K562 (cell line): ENCODE results near the gene DCP2. TPM values are rescaled to one million over a fixed set of nuclear protein-coding genes. Genes with fewer than 3 reads are reported as not detected.

Experiments used
- CXXC5 ChIP-seq: fragments of 250-450 bp; sonication (Bioruptor Pico); IDR thresholded peaks from 2 replicates; pipeline ENCODE4 v1.8.0; 2022; ENCODE audit warnings: inconsistent platforms, mild to moderate bottlenecking, moderate library complexity
- ETV6 ChIP-seq, 3 experiments: fragments of 150-350 bp in 1 of 3; sonication (generic) in 1 of 3; formaldehyde crosslinking in 1 of 3; IDR thresholded peaks; 2 replicates each; pipeline versions ENCODE4 v1.6.1 to v1.8.0; 2014 to 2022; ENCODE audit warnings: borderline replicate concordance in 2 of 3, low read depth in 2 of 3, antibody characterized with exemption in 1 of 3, low read length in 1 of 3, mild to moderate bottlenecking in 1 of 3, missing genetic modification reagents in 1 of 3
- FOXK2 ChIP-seq, 2 experiments: fragments of 450-650 bp; IDR thresholded peaks in 1 of 2; conservative IDR thresholded peaks in 1 of 2; 2 replicates each; pipeline ENCODE4 v1.6.1; 2016; ENCODE audit warnings: low read depth in 2 of 2, mild to moderate bottlenecking in 1 of 2
- NONO ChIP-seq, 2 experiments: fragments of 200-400 bp in 1 of 2; fragments of 450-650 bp in 1 of 2; formaldehyde crosslinking in 1 of 2; IDR thresholded peaks; 2 replicates each; pipeline ENCODE4 v1.6.1; 2017; ENCODE audit warnings: low read depth in 2 of 2, mild to moderate bottlenecking in 2 of 2, moderate library complexity in 2 of 2, low read length in 1 of 2
- PBX2 ChIP-seq, 2 experiments: IDR thresholded peaks in 1 of 2; conservative IDR thresholded peaks in 1 of 2; 2 replicates each; pipeline ENCODE4 v1.6.1; 2016; ENCODE audit warnings: low read depth in 2 of 2, mild to moderate bottlenecking in 1 of 2, missing compliant biosample characterization in 1 of 2, missing genetic modification characterization in 1 of 2, moderate library complexity in 1 of 2
- POLR3A ChIP-seq: IDR thresholded peaks from 2 replicates; pipeline ENCODE4 v1.6.1; 2011; ENCODE audit warnings: borderline replicate concordance, mild to moderate bottlenecking, moderate library complexity; ENCODE audit not compliant: insufficient read length, insufficient read depth; ENCODE audit errors: extremely low read depth
- PREB ChIP-seq: sonication (generic); formaldehyde crosslinking; IDR thresholded peaks from 2 replicates; pipeline ENCODE4 v1.8.1; 2023; ENCODE audit warnings: mild to moderate bottlenecking, missing genetic modification reagents
- SRF ChIP-seq, 2 experiments: fragments of 250-450, 450-650 bp in 1 of 2; sonication (Bioruptor Pico) in 1 of 2; sonication (generic) in 1 of 2; formaldehyde crosslinking; IDR thresholded peaks; 2 replicates each; pipeline versions ENCODE4 v1.5.0 to v1.5.1; 2020 to 2022; ENCODE audit warnings: mild to moderate bottlenecking in 1 of 2, missing genetic modification reagents in 1 of 2
- ZNF175 ChIP-seq: fragments of 200-800 bp; sonication (Bioruptor generic); IDR thresholded peaks from 2 replicates; pipeline ENCODE4 v1.6.1; 2016; ENCODE audit warnings: low read depth, mild to moderate bottlenecking, missing genetic modification characterization, missing compliant biosample characterization
- ZNF778 ChIP-seq: fragments of 450-650 bp; formaldehyde crosslinking; IDR thresholded peaks from 2 replicates; pipeline ENCODE4 v1.4.0; 2020; ENCODE audit warnings: mild to moderate bottlenecking, moderate library complexity
- polyA plus RNA-seq, 8 experiments: library from polyadenylated mRNA; depleted of rRNA in 4 of 8; stranded (reverse) in 5 of 8; unstranded in 3 of 8; fragments of >200 nt; fragmentation: Nextera tagmentation in 2 of 8; fragmentation: Illumina TruSeq in 1 of 8; extraction: Ambion mirVana in 2 of 8; extraction: Trizol in 1 of 8; gene quantifications; 2 replicates each; pipeline versions ENCODE4 v1.2.1 to v1.2.3, GENCODE V29; 2011 to 2014; ENCODE audit warnings: inconsistent platforms in 1 of 8, missing spikeins in 1 of 8
- total RNA-seq, 7 experiments: library from RNA; depleted of rRNA in 6 of 7; stranded (reverse); fragments of >200 nt in 6 of 7; fragmentation: Illumina TruSeq in 2 of 7; extraction: Trizol in 2 of 7; gene quantifications; 2 replicates each; pipeline versions ENCODE4 v1.2.1 to v1.2.3, GENCODE V29; 2011 to 2021; ENCODE audit warnings: low replicate concordance in 1 of 7
- TF ChIP-seq, protein P1 (sequence below), 2 experiments: fragments of 450-650 bp in 1 of 2; IDR thresholded peaks; 2 replicates each; pipeline ENCODE4 v1.6.1; 2011 to 2017; ENCODE audit warnings: low read depth in 2 of 2, antibody characterized with exemption in 1 of 2, borderline replicate concordance in 1 of 2, low read length in 1 of 2, mild to moderate bottlenecking in 1 of 2, mixed read lengths in 1 of 2; ENCODE audit not compliant: control insufficient read depth in 1 of 2
- TF ChIP-seq, protein P2 (sequence below): fragments of 250-450 bp; sonication (Bioruptor Pico); IDR thresholded peaks from 2 replicates; pipeline ENCODE4 v1.6.1; 2021; ENCODE audit warnings: mild to moderate bottlenecking
- TF ChIP-seq, protein P3 (sequence below): fragments of 450-650 bp; IDR thresholded peaks from 2 replicates; pipeline ENCODE4 v1.7.0; 2016; ENCODE audit warnings: borderline replicate concordance

The DCP2 gene
- total and polyA plus RNA-seq, 9 of the 15 experiments (the other 6 are each of a cell fraction or from before 2014, with no cell fraction given), result 25.9 to 109 (median 46.7) TPM

DNA sequence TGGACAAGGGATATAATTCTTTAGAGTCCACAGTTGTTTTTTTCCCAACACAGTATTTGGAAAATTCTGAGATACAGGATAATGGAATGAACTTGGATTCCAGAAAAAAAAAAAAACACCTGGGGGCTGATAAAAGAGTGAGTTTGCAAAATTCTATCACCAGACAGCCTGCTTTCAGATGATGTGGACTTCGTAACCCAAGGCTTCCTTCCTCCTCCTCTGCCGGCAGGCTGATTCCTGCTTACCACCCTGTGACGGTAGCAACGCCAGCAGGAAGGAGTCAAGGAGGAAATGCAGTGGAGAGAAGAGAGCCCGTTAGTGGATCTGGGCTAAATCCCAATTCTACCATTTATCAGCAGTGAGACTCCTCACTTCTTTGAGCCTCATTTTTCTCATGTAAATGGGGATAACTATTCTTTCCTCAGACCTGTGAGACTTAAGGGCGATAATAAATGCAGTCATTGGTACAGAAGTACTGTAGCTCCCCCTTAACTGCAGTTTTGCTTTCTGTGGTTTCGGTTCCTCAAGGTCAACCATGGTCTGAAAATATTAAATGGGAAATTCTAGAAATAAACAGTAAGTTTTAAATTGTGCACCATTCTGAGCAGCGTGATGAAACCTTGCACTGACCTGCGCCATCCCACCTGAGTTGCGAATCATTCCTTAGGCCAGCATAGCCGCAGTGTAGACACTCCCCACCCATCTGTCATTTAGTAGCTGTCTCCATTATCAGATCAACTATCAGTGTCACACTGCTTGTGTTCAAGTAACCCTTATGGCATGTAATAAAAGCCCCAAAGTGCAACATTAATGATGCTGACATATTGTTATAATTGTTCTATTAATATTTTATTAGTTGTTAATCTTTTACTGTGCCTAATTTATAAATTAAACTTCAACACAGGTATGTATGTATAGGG, 71.4 kb downstream of the DCP2 start (continued):
- TF ChIP-seq NONO (IDR thresholded peaks at IDR 0.05; ENCODE audit: low read depth in 2 of 2, low read length in 1 of 2), result no peak
- TF ChIP-seq ETV6 (IDR thresholded peaks at IDR 0.05; ENCODE audit: borderline replicate concordance in 1 of 2, low read depth in 2 of 2, low read length in 1 of 2), result no peak
- no peak for TF ChIP-seq ETV6 (CRISPR knock-in tag; IDR thresholded peaks at IDR 0.05; ENCODE audit: borderline replicate concordance)
- TF ChIP-seq FOXK2 (conservative IDR thresholded peaks at IDR 0.05 in 1 of 2, IDR thresholded peaks at IDR 0.05 in 1 of 2; ENCODE audit: low read depth in 2 of 2), result no peak
- no peak for TF ChIP-seq PBX2 (CRISPR knock-in tag; IDR thresholded peaks at IDR 0.05; ENCODE audit: low read depth)
- peak; percentile 70 for TF ChIP-seq PBX2 (tag; conservative IDR thresholded peaks at IDR 0.05; ENCODE audit: low read depth)
- peak in 1 of 2 experiments; percentile 75; a peak in 1 of 4 replicates for TF ChIP-seq SRF (CRISPR knock-in tag; IDR thresholded peaks at IDR 0.05)
- TF ChIP-seq ZNF778 (CRISPR knock-in tag), result no peak
- TF ChIP-seq, protein P1, sequence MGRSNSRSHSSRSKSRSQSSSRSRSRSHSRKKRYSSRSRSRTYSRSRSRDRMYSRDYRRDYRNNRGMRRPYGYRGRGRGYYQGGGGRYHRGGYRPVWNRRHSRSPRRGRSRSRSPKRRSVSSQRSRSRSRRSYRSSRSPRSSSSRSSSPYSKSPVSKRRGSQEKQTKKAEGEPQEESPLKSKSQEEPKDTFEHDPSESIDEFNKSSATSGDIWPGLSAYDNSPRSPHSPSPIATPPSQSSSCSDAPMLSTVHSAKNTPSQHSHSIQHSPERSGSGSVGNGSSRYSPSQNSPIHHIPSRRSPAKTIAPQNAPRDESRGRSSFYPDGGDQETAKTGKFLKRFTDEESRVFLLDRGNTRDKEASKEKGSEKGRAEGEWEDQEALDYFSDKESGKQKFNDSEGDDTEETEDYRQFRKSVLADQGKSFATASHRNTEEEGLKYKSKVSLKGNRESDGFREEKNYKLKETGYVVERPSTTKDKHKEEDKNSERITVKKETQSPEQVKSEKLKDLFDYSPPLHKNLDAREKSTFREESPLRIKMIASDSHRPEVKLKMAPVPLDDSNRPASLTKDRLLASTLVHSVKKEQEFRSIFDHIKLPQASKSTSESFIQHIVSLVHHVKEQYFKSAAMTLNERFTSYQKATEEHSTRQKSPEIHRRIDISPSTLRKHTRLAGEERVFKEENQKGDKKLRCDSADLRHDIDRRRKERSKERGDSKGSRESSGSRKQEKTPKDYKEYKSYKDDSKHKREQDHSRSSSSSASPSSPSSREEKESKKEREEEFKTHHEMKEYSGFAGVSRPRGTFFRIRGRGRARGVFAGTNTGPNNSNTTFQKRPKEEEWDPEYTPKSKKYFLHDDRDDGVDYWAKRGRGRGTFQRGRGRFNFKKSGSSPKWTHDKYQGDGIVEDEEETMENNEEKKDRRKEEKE (IDR thresholded peaks at IDR 0.05; ENCODE audit: borderline replicate concordance in 1 of 2, control insufficient read depth in 1 of 2, low read depth in 2 of 2, low read length in 1 of 2), result no peak
- TF ChIP-seq, protein P2, sequence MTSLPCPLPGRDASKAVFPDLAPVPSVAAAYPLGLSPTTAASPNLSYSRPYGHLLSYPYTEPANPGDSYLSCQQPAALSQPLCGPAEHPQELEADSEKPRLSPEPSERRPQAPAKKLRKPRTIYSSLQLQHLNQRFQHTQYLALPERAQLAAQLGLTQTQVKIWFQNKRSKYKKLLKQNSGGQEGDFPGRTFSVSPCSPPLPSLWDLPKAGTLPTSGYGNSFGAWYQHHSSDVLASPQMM, result no peak
- TF ChIP-seq PREB (CRISPR knock-in tag), result no peak
- TF ChIP-seq CXXC5 (CRISPR knock-in tag), result peak; percentile 29; the same call in 1 of the 2 replicates
- no peak for TF ChIP-seq ZNF175 (CRISPR knock-in tag)
- no peak for TF ChIP-seq POLR3A
- TF ChIP-seq, protein P3, sequence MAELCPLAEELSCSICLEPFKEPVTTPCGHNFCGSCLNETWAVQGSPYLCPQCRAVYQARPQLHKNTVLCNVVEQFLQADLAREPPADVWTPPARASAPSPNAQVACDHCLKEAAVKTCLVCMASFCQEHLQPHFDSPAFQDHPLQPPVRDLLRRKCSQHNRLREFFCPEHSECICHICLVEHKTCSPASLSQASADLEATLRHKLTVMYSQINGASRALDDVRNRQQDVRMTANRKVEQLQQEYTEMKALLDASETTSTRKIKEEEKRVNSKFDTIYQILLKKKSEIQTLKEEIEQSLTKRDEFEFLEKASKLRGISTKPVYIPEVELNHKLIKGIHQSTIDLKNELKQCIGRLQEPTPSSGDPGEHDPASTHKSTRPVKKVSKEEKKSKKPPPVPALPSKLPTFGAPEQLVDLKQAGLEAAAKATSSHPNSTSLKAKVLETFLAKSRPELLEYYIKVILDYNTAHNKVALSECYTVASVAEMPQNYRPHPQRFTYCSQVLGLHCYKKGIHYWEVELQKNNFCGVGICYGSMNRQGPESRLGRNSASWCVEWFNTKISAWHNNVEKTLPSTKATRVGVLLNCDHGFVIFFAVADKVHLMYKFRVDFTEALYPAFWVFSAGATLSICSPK, result no peak
